HCT116 (cell line): Measurements from ENCODE around the gene NKAIN4. TPM values are rescaled to one million over a fixed set of nuclear protein-coding genes. Genes with fewer than 3 reads are reported as not detected.

Source experiments
- ATAC-seq: fragments of 200-7000 bp; cut with Tn5 transposase; 2 replicates; pipeline ENCODE4 v1.9.1; 2020; ENCODE audit warnings: mild to moderate bottlenecking, moderate library complexity
- BruUV-seq: library from RNA; stranded (reverse); fragments of 400-500 nt; replicated peaks from 2 replicates; lab custom pipeline; 2021; lab: Mats Ljungman, UMichigan
- CTCF ChIA-PET: fragments of 300-600 bp; sonication (Branson Sonifier 250); formaldehyde crosslinking; loops from one replicate; lab custom pipeline; 2021; ENCODE audit warnings: antibody characterized with exemption; lab: Charles Lee
- POLR2A ChIA-PET: fragments of 300-600, 350-600 bp; sonication (Branson Sonifier 250); formaldehyde crosslinking; loops from one replicate; lab custom pipeline; 2021; ENCODE audit warnings: antibody characterized with exemption; lab: Charles Lee
- RAD21 ChIA-PET, 2 experiments: fragments of 300-600 bp; sonication (Branson Sonifier 250); formaldehyde crosslinking; loops; one replicate each; lab custom pipeline; 2023; ENCODE audit warnings: low total read pairs in 2 of 2; ENCODE audit not compliant: uncharacterized antibody in 2 of 2, unreplicated experiment in 2 of 2, low non-redundant PET in 1 of 2; lab: Charles Lee
- DNase-seq: peaks from one replicate; pipeline ENCODE4 v3.0.0-alpha.2; 2010; ENCODE audit warnings: low read depth, low spot score
- H2AFZ ChIP-seq: fragments of 200-600 bp; shearing (Covaris generic), sonication (generic); 2 replicates; pipeline ENCODE4 v1.6.1; 2017; ENCODE audit warnings: low read depth, mixed run types, mixed read lengths, antibody characterized with exemption, low read length; ENCODE audit not compliant: poor library complexity, severe bottlenecking
- H3K27ac ChIP-seq: 2 replicates; pipeline ENCODE4 v1.5.1; 2012; ENCODE audit warnings: low read depth, low read length
- H3K27me3 ChIP-seq: fragments of 200-600 bp; sonication (generic); 2 replicates; pipeline ENCODE4 v1.6.1; 2016; ENCODE audit warnings: mixed run types, low read length, mixed read lengths; ENCODE audit not compliant: insufficient read depth
- H3K36me3 ChIP-seq, 2 experiments: fragments of 200-500 bp in 1 of 2; fragments of 200-600 bp in 1 of 2; sonication (Bioruptor generic) in 1 of 2; sonication (generic) in 1 of 2; 2 replicates each; pipeline versions ENCODE4 v1.5.1 to v1.6.1; 2014 to 2016; ENCODE audit warnings: low read length in 2 of 2, inconsistent platforms in 1 of 2, mixed read lengths in 1 of 2, mixed run types in 1 of 2; ENCODE audit not compliant: insufficient read depth in 2 of 2, control insufficient read depth in 1 of 2
- H3K4me1 ChIP-seq, 2 experiments: fragments of 200-600 bp in 1 of 2; sonication (generic) in 1 of 2; 2 replicates each; pipeline versions ENCODE4 v1.5.1 to v1.6.1; 2012 to 2017; ENCODE audit warnings: low read length in 2 of 2, inconsistent platforms in 1 of 2, mild to moderate bottlenecking in 1 of 2, mixed read lengths in 1 of 2, mixed run types in 1 of 2, moderate library complexity in 1 of 2; ENCODE audit not compliant: insufficient read depth in 2 of 2, control insufficient read depth in 1 of 2
- H3K4me2 ChIP-seq: fragments of 200-600 bp; sonication (generic); 2 replicates; pipeline ENCODE4 v1.6.1; 2017; ENCODE audit warnings: mixed run types, low read length, mixed read lengths
- H3K4me3 ChIP-seq, 2 experiments: fragments of 200-600 bp in 1 of 2; sonication (generic) in 1 of 2; replicated peaks in 1 of 2; 2 replicates each; pipeline ENCODE4 v1.5.1; 2011 to 2016; ENCODE audit warnings: low read length in 2 of 2, control low read depth in 1 of 2, low read depth in 1 of 2, mild to moderate bottlenecking in 1 of 2, mixed read lengths in 1 of 2, mixed run types in 1 of 2
- H3K79me2 ChIP-seq: fragments of 200-600 bp; sonication (generic); 2 replicates; pipeline ENCODE4 v1.6.1; 2017; ENCODE audit warnings: mild to moderate bottlenecking, mixed run types, low read length, moderate library complexity, mixed read lengths; ENCODE audit not compliant: insufficient read depth
- H3K9ac ChIP-seq: fragments of 200-600 bp; sonication (generic); 2 replicates; pipeline ENCODE4 v1.6.1; 2016; ENCODE audit warnings: low read length, mixed read lengths
- H3K9me2 ChIP-seq: fragments of 200-600 bp; sonication (generic), shearing (Covaris generic); 2 replicates; pipeline ENCODE4 v1.6.1; 2017; ENCODE audit warnings: mixed run types, mild to moderate bottlenecking, moderate library complexity; ENCODE audit not compliant: insufficient read depth
- H3K9me3 ChIP-seq, 2 experiments: fragments of 200-500 bp in 1 of 2; fragments of 200-600 bp in 1 of 2; sonication (Bioruptor generic) in 1 of 2; sonication (generic) in 1 of 2; 2 replicates each; pipeline ENCODE4 v1.6.1; 2014 to 2017; ENCODE audit warnings: low read length in 2 of 2, mixed read lengths in 2 of 2, inconsistent platforms in 1 of 2, low read depth in 1 of 2, mild to moderate bottlenecking in 1 of 2, mixed run types in 1 of 2, moderate library complexity in 1 of 2; ENCODE audit not compliant: control insufficient read depth in 1 of 2, insufficient read depth in 1 of 2
- H4K20me1 ChIP-seq: fragments of 200-600 bp; sonication (generic), shearing (Covaris generic); 2 replicates; pipeline ENCODE4 v1.6.1; 2017; ENCODE audit warnings: mixed run types, mild to moderate bottlenecking, moderate library complexity; ENCODE audit not compliant: insufficient read depth
- CEBPB ChIP-seq: IDR thresholded peaks from 2 replicates; pipeline ENCODE4 v1.6.1; 2012; ENCODE audit warnings: low read depth
- EZH2phosphoT487 ChIP-seq: fragments of 200-600 bp; IDR thresholded peaks from 2 replicates; pipeline ENCODE4 v1.6.1; 2018; ENCODE audit warnings: antibody characterized with exemption, borderline replicate concordance
- POLR2A ChIP-seq: IDR thresholded peaks from 2 replicates; pipeline ENCODE4 v1.7.0; 2011; ENCODE audit warnings: borderline replicate concordance; ENCODE audit not compliant: insufficient read depth, insufficient read length; ENCODE audit errors: extremely low read depth
- TCF7L2 ChIP-seq: IDR thresholded peaks from 2 replicates; pipeline ENCODE4 v1.7.0; 2011; ENCODE audit warnings: borderline replicate concordance, inconsistent platforms; ENCODE audit not compliant: insufficient read depth, insufficient read length; ENCODE audit errors: extremely low read depth
- intact Hi-C: fragments of 100-400 bp; cut with micrococcal nuclease; formaldehyde crosslinking; loops from 2 replicates; pipeline ENCODE4 v1.10.0; 2022
- total RNA-seq: library from RNA; stranded (reverse); gene quantifications from one replicate; pipeline ENCODE4 v1.2.1, GENCODE V29; 2021; ENCODE audit not compliant: unreplicated experiment
- TF ChIP-seq, protein P1 (sequence below): IDR thresholded peaks from 2 replicates; pipeline ENCODE4 v1.6.1; 2011; ENCODE audit warnings: mild to moderate bottlenecking, low read length, moderate library complexity; ENCODE audit not compliant: insufficient replicate concordance; ENCODE audit errors: extremely low read depth
- TF ChIP-seq, protein P2 (sequence below): IDR thresholded peaks from 2 replicates; pipeline ENCODE4 v1.6.1; 2012
- TF ChIP-seq, protein P3 (sequence below): IDR thresholded peaks from 2 replicates; pipeline ENCODE4 v1.6.1; 2012; ENCODE audit warnings: low read depth

Gene NKAIN4
- total RNA-seq, 1 experiment from 2014 or later = not detected

DNA sequence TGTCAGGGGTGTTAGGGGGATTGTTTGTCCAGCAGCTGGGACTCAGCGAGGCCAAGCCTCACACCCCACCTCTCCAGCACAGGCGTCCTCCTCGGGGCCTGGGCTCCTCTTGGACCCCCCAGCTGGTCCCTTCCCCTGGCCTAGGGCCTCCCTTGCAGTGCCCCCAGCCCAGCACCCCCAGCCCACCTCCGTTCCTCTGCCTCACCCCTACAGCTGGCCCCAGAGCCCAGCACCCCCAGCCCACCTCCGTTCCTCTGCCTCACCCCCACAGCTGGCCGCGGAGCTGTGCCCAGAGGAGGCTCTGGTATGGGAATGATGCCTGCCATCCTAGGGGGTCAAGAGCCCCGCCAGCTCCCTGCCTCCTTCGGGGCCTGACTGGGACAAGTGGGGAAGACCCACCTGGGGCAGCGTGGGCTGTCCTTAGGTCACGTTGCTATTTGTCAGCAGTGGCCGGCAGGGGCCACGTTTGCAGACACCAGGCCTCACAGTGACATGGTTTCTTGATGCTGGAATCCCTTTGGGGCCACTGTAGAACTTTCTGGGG, 30.8 kb upstream of the NKAIN4 start:
- no TSS peak for BruUV-seq
- no peaks in the 10 kb centered on the region for H3K27me3 ChIP-seq
- DNase-seq (no peak), ATAC-seq (no peak)
- no peaks in the 10 kb centered on the region for H3K9me2 ChIP-seq
- H3K4me3 ChIP-seq = no peak overlapping the region
- peaks cover 3 to 16% of the 10 kb centered on the region in 2 experiments; a peak in 3 of 4 replicates for H3K36me3 ChIP-seq
- ChIA-PET POLR2A (no interaction called here), CTCF (interaction anchor here (1.7 kb wide), 1 partner anchor 62 kb away, joined by 7 read pairs; no protein-coding TSS in a partner anchor), RAD21 (no interaction called here)
- H3K9ac ChIP-seq = no peak overlapping the region
- intact Hi-C loops = no loop called here
- no peak overlapping the region for H3K27ac ChIP-seq
- no peaks in the 10 kb centered on the region for H3K79me2 ChIP-seq
- no peaks in the 10 kb centered on the region for H3K4me1 ChIP-seq
- no peak overlapping the region for H2AFZ ChIP-seq
- no peak overlapping the region for H3K4me2 ChIP-seq
- no peaks in the 10 kb centered on the region for H3K9me3 ChIP-seq
- no peak for TF ChIP-seq EZH2phosphoT487
- no peaks in the 10 kb centered on the region for H4K20me1 ChIP-seq

DNA sequence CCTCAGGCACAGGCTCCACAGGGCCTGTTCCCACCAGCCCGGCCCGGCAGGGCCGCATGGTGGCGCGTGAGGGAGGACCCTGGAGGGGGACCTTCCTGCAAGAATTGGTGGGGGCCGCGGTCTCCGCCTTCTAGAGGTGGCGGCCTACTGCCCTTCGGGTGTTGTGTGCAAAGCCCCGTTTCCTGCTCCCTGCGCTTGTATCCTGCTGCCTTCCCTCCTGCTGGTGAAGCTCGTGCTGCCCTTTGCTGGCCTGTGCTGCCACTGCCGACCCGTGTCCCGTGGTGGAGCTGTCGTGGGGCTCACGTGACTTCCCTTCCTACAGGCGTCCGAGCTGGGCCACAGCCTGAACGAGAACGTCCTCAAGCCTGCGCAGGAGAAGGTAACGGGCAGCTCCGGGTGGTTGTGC, 30.3 kb upstream of the NKAIN4 start:
- no TSS peak for BruUV-seq
- Histone ChIP-seq H3K4me1 (no peaks in the 10 kb centered on the region), H3K4me2 (no peak overlapping the region), H3K79me2 (no peaks in the 10 kb centered on the region)
- no peak for TF ChIP-seq POLR2A
- TF ChIP-seq, protein P1, sequence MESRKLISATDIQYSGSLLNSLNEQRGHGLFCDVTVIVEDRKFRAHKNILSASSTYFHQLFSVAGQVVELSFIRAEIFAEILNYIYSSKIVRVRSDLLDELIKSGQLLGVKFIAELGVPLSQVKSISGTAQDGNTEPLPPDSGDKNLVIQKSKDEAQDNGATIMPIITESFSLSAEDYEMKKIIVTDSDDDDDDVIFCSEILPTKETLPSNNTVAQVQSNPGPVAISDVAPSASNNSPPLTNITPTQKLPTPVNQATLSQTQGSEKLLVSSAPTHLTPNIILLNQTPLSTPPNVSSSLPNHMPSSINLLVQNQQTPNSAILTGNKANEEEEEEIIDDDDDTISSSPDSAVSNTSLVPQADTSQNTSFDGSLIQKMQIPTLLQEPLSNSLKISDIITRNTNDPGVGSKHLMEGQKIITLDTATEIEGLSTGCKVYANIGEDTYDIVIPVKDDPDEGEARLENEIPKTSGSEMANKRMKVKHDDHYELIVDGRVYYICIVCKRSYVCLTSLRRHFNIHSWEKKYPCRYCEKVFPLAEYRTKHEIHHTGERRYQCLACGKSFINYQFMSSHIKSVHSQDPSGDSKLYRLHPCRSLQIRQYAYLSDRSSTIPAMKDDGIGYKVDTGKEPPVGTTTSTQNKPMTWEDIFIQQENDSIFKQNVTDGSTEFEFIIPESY = no peak
- TF ChIP-seq, protein P2, sequence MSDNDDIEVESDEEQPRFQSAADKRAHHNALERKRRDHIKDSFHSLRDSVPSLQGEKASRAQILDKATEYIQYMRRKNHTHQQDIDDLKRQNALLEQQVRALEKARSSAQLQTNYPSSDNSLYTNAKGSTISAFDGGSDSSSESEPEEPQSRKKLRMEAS = no peak
- TF ChIP-seq TCF7L2 = no peak
- TF ChIP-seq, protein P3, sequence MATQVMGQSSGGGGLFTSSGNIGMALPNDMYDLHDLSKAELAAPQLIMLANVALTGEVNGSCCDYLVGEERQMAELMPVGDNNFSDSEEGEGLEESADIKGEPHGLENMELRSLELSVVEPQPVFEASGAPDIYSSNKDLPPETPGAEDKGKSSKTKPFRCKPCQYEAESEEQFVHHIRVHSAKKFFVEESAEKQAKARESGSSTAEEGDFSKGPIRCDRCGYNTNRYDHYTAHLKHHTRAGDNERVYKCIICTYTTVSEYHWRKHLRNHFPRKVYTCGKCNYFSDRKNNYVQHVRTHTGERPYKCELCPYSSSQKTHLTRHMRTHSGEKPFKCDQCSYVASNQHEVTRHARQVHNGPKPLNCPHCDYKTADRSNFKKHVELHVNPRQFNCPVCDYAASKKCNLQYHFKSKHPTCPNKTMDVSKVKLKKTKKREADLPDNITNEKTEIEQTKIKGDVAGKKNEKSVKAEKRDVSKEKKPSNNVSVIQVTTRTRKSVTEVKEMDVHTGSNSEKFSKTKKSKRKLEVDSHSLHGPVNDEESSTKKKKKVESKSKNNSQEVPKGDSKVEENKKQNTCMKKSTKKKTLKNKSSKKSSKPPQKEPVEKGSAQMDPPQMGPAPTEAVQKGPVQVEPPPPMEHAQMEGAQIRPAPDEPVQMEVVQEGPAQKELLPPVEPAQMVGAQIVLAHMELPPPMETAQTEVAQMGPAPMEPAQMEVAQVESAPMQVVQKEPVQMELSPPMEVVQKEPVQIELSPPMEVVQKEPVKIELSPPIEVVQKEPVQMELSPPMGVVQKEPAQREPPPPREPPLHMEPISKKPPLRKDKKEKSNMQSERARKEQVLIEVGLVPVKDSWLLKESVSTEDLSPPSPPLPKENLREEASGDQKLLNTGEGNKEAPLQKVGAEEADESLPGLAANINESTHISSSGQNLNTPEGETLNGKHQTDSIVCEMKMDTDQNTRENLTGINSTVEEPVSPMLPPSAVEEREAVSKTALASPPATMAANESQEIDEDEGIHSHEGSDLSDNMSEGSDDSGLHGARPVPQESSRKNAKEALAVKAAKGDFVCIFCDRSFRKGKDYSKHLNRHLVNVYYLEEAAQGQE = no peak
- no peak for TF ChIP-seq CEBPB
- TF ChIP-seq, all 23 proteins: peak for 0
- ChIA-PET POLR2A (no interaction called here), RAD21 (no interaction called here), CTCF (interaction anchor here (1.7 kb wide), 1 partner anchor 61 kb away, joined by 7 read pairs; no protein-coding TSS in a partner anchor)
- ATAC-seq = no peak
- H3K9me2 ChIP-seq = no peaks in the 10 kb centered on the region
- H4K20me1 ChIP-seq = no peaks in the 10 kb centered on the region
- intact Hi-C loops = no loop called here
- H3K27ac ChIP-seq = no peak overlapping the region
- no peak overlapping the region for H3K9ac ChIP-seq
- H2AFZ ChIP-seq = no peak overlapping the region
- H3K27me3 ChIP-seq = no peaks in the 10 kb centered on the region
- H3K9me3 ChIP-seq = no peaks in the 10 kb centered on the region
- no peak for DNase-seq
- peaks cover 5 to 17% of the 10 kb centered on the region in 2 experiments; a peak in 3 of 4 replicates for H3K36me3 ChIP-seq
- H3K4me3 ChIP-seq = no peak overlapping the region
